ENCODE data around the gene CCDC60.

DNA sequence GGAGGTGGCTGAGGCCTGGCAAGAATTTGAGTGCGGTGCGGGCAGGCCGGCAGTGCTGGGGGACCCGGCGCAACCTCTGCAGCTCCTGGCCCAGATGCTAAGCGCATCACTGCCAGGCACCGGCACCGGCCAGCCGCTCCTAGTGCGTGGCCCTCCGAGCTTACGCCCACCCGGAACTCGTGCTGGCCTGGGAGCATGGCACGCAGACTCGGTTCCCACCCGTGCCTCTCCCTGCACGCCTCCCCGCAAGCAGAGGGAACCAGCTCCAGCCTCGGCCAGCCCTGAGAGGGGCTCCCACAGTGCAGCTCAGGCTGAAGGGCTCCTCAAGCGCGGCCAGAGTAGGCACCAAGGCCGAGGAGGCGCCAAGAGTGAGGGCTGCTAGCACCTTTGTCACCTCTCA is 63.7 kb downstream of the CCDC60 start:
- no peak for TF ChIP-seq POLR2A (IDR thresholded peaks at IDR 0.05)
- TF ChIP-seq, protein P1, sequence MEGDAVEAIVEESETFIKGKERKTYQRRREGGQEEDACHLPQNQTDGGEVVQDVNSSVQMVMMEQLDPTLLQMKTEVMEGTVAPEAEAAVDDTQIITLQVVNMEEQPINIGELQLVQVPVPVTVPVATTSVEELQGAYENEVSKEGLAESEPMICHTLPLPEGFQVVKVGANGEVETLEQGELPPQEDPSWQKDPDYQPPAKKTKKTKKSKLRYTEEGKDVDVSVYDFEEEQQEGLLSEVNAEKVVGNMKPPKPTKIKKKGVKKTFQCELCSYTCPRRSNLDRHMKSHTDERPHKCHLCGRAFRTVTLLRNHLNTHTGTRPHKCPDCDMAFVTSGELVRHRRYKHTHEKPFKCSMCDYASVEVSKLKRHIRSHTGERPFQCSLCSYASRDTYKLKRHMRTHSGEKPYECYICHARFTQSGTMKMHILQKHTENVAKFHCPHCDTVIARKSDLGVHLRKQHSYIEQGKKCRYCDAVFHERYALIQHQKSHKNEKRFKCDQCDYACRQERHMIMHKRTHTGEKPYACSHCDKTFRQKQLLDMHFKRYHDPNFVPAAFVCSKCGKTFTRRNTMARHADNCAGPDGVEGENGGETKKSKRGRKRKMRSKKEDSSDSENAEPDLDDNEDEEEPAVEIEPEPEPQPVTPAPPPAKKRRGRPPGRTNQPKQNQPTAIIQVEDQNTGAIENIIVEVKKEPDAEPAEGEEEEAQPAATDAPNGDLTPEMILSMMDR (IDR thresholded peaks at IDR 0.05) = no peak

All from adrenal gland (tissue), 5 donors.